Liver (tissue), 9 donors: ENCODE data around the gene DUSP16. TPM values are rescaled to one million over a fixed set of nuclear protein-coding genes. Genes with fewer than 3 reads are reported as not detected.

Experiments used
- DNase-seq: peaks from one replicate; pipeline ENCODE4 v3.0.0-alpha.2; 2017; ENCODE audit warnings: low spot score
- H3K27ac ChIP-seq, 2 donors: one replicate each; pipeline ENCODE4 v1.7.0; 2013; ENCODE audit warnings: inconsistent platforms in 2 of 2, low read length in 2 of 2, control low read depth in 1 of 2, low read depth in 1 of 2, mild to moderate bottlenecking in 1 of 2
- H3K27me3 ChIP-seq, 4 donors: one replicate each; pipeline versions ENCODE4 v1.6.1 to v1.7.0; 2013; ENCODE audit warnings: low read length in 3 of 4, inconsistent platforms in 1 of 4, mild to moderate bottlenecking in 1 of 4, moderate library complexity in 1 of 4; ENCODE audit not compliant: control insufficient read depth in 4 of 4, insufficient read depth in 4 of 4
- H3K36me3 ChIP-seq, 4 donors: one replicate each; pipeline versions ENCODE4 v1.6.1 to v1.7.0; 2013; ENCODE audit warnings: low read length in 3 of 4, mild to moderate bottlenecking in 3 of 4, low read depth in 1 of 4, moderate library complexity in 1 of 4; ENCODE audit not compliant: control insufficient read depth in 4 of 4, insufficient read depth in 3 of 4
- H3K4me1 ChIP-seq, 4 donors: one replicate each; pipeline versions ENCODE4 v1.6.1 to v1.7.0; 2013; ENCODE audit warnings: low read length in 3 of 4, mild to moderate bottlenecking in 3 of 4, moderate library complexity in 1 of 4; ENCODE audit not compliant: control insufficient read depth in 4 of 4, insufficient read depth in 4 of 4
- H3K4me3 ChIP-seq, 3 donors: one replicate each; pipeline versions ENCODE4 v1.6.1 to v1.7.0; 2013; ENCODE audit warnings: low read length in 3 of 3, control low read depth in 1 of 3, low read depth in 1 of 3, mild to moderate bottlenecking in 1 of 3
- H3K9ac ChIP-seq, 2 donors: one replicate each; pipeline ENCODE4 v1.7.0; 2013; ENCODE audit warnings: low read length in 2 of 2, mild to moderate bottlenecking in 2 of 2, moderate library complexity in 2 of 2, control low read depth in 1 of 2, low read depth in 1 of 2
- H3K9me3 ChIP-seq, 4 donors: one replicate each; pipeline versions ENCODE4 v1.6.1 to v1.7.0; 2013; ENCODE audit warnings: low read length in 3 of 4; ENCODE audit not compliant: control insufficient read depth in 4 of 4
- EGR1 ChIP-seq, 2 donors: IDR thresholded peaks; 2 replicates each; pipeline ENCODE4 v1.6.1; 2016 to 2018; ENCODE audit warnings: antibody characterized with exemption in 2 of 2, low read depth in 2 of 2
- FOXA1 ChIP-seq: IDR thresholded peaks from 2 replicates; pipeline ENCODE4 v1.6.1; 2016; ENCODE audit warnings: antibody characterized with exemption
- FOXA2 ChIP-seq: IDR thresholded peaks from 2 replicates; pipeline ENCODE4 v1.6.1; 2016; ENCODE audit warnings: antibody characterized with exemption
- GABPA ChIP-seq, 2 donors: IDR thresholded peaks in 1 of 2; conservative IDR thresholded peaks in 1 of 2; 2 replicates each; pipeline ENCODE4 v1.6.1; 2016; ENCODE audit warnings: antibody characterized with exemption in 2 of 2, mild to moderate bottlenecking in 1 of 2, moderate library complexity in 1 of 2
- HNF4A ChIP-seq, 2 donors: conservative IDR thresholded peaks; 2 replicates each; pipeline ENCODE4 v1.6.1; 2016; ENCODE audit warnings: antibody characterized with exemption in 2 of 2, mild to moderate bottlenecking in 2 of 2
- HNF4G ChIP-seq: IDR thresholded peaks from 2 replicates; pipeline ENCODE4 v1.6.1; 2016; ENCODE audit warnings: antibody characterized with exemption
- JUND ChIP-seq, 2 donors: IDR thresholded peaks; 2 replicates each; pipeline ENCODE4 v1.6.1; 2016; ENCODE audit warnings: antibody characterized with exemption in 2 of 2
- NR2F2 ChIP-seq: IDR thresholded peaks from 2 replicates; pipeline ENCODE4 v1.6.1; 2016; ENCODE audit warnings: antibody characterized with exemption
- RAD21 ChIP-seq, 2 donors: IDR thresholded peaks; 2 replicates each; pipeline ENCODE4 v1.6.1; 2016; ENCODE audit warnings: antibody characterized with exemption in 2 of 2, mild to moderate bottlenecking in 2 of 2
- RXRA ChIP-seq, 2 donors: IDR thresholded peaks; 2 replicates each; pipeline ENCODE4 v1.6.1; 2017 to 2018; ENCODE audit warnings: antibody characterized with exemption in 2 of 2, mild to moderate bottlenecking in 1 of 2
- SP1 ChIP-seq: IDR thresholded peaks from 2 replicates; pipeline ENCODE4 v1.6.1; 2018; ENCODE audit warnings: antibody characterized with exemption, mild to moderate bottlenecking
- TAF1 ChIP-seq: conservative IDR thresholded peaks from 2 replicates; pipeline ENCODE4 v1.6.1; 2016; ENCODE audit warnings: antibody characterized with exemption, mild to moderate bottlenecking
- YY1 ChIP-seq: IDR thresholded peaks from 2 replicates; pipeline ENCODE4 v1.6.1; 2016; ENCODE audit warnings: antibody characterized with exemption, mild to moderate bottlenecking
- WGBS: extraction: QIAGEN DNeasy Blood & Tissue Kit; methylation state at CpG from one replicate; pipeline ENCODE4 v1.1.7; 2013; 5-methylcytosine and 5-hydroxymethylcytosine counted together
- polyA plus RNA-seq, 2 donors: library from polyadenylated mRNA; stranded (reverse) in 1 of 2; unstranded in 1 of 2; fragments of 200-250 nt in 1 of 2; fragments of >200 nt in 1 of 2; fragmentation: Nextera tagmentation in 1 of 2; extraction: Ambion mirVana in 1 of 2; gene quantifications; one replicate each; pipeline versions ENCODE4 v1.2.1 to v1.2.3, GENCODE V29; 2013 to 2015
- total RNA-seq, 2 donors: library from RNA; depleted of rRNA; stranded (reverse); fragments of >200 nt; gene quantifications; one replicate each; pipeline ENCODE4 v1.2.3, GENCODE V29; 2014
- TF ChIP-seq, protein P1 (sequence below): IDR thresholded peaks from 2 replicates; pipeline ENCODE4 v1.6.1; 2016; ENCODE audit warnings: antibody characterized with exemption, mild to moderate bottlenecking
- TF ChIP-seq, protein P2 (sequence below): IDR thresholded peaks from 2 replicates; pipeline ENCODE4 v1.6.1; 2016; ENCODE audit warnings: antibody characterized with exemption
- TF ChIP-seq, protein P3 (sequence below): IDR thresholded peaks from 2 replicates; pipeline ENCODE4 v1.6.1; 2016; ENCODE audit warnings: antibody characterized with exemption
- TF ChIP-seq, protein P4 (sequence below): IDR thresholded peaks from 2 replicates; pipeline ENCODE4 v1.6.1; 2016; ENCODE audit warnings: antibody characterized with exemption
- TF ChIP-seq, protein P5 (sequence below): fragments of 150-350 bp; IDR thresholded peaks from 2 replicates; pipeline ENCODE4 v1.5.1; 2017; ENCODE audit warnings: improper control_type of control experiment, low read depth, low read length; ENCODE audit not compliant: missing input control
- donor health status: healthy.
- donor health status: healthy.
- donor health status: healthy.
- donor health status: healthy.
- donor health status: healthy.

DUSP16 gene
- total and polyA plus RNA-seq, 4 donors = 7.8 to 56.4 (median 19.1) TPM

DNA sequence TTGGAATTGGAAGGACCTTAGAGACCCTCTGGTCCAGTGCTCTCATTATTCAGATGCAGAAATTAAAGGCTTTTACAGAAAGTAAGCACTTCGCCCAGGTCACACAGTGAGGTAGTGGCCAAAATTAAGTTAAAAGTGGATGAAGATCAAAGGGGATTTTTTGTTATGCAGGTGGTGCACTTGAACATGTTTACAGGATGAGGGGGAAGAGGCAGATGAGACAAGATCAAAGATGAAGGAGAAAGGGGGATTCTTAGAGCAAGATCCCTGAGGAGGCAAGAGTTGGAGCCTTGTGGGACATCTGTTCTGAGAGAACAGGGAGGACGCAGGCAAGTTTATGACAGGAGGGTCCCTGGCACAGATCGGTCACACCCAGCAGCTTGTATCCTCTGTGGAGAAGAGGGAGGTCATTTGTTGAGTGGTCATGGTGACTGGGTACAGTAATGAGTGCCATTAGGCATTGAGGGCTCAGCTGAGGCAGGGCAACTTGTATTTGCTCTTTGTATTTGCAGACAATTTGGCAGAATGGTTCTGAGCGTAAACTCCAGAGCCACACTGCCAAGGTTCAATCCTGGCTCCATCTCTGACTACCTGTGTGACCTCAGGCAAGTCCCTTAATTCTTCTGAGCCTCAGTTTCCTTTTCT is 121.8 kb downstream of the DUSP16 start:
- no peak overlapping the region for H3K4me3 ChIP-seq
- WGBS = 70% methylated on average over 4 of the region's 4 CpGs
- TF ChIP-seq, protein P1, sequence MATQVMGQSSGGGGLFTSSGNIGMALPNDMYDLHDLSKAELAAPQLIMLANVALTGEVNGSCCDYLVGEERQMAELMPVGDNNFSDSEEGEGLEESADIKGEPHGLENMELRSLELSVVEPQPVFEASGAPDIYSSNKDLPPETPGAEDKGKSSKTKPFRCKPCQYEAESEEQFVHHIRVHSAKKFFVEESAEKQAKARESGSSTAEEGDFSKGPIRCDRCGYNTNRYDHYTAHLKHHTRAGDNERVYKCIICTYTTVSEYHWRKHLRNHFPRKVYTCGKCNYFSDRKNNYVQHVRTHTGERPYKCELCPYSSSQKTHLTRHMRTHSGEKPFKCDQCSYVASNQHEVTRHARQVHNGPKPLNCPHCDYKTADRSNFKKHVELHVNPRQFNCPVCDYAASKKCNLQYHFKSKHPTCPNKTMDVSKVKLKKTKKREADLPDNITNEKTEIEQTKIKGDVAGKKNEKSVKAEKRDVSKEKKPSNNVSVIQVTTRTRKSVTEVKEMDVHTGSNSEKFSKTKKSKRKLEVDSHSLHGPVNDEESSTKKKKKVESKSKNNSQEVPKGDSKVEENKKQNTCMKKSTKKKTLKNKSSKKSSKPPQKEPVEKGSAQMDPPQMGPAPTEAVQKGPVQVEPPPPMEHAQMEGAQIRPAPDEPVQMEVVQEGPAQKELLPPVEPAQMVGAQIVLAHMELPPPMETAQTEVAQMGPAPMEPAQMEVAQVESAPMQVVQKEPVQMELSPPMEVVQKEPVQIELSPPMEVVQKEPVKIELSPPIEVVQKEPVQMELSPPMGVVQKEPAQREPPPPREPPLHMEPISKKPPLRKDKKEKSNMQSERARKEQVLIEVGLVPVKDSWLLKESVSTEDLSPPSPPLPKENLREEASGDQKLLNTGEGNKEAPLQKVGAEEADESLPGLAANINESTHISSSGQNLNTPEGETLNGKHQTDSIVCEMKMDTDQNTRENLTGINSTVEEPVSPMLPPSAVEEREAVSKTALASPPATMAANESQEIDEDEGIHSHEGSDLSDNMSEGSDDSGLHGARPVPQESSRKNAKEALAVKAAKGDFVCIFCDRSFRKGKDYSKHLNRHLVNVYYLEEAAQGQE = no peak
- TF ChIP-seq, protein P2, sequence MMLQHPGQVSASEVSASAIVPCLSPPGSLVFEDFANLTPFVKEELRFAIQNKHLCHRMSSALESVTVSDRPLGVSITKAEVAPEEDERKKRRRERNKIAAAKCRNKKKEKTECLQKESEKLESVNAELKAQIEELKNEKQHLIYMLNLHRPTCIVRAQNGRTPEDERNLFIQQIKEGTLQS = peak; percentile 70
- TF ChIP-seq YY1 = peak; percentile 43
- no peak for TF ChIP-seq FOXA1
- TF ChIP-seq, protein P3, sequence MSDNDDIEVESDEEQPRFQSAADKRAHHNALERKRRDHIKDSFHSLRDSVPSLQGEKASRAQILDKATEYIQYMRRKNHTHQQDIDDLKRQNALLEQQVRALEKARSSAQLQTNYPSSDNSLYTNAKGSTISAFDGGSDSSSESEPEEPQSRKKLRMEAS = no peak
- TF ChIP-seq EGR1 (IDR thresholded peaks at IDR 0.05; ENCODE audit: low read depth in 2 of 2) = no peak
- no peak for TF ChIP-seq NR2F2
- no peak for TF ChIP-seq TAF1
- no peak for TF ChIP-seq HNF4G
- peak; percentile 47 for TF ChIP-seq HNF4A (conservative IDR thresholded peaks at IDR 0.05)
- TF ChIP-seq, protein P4, sequence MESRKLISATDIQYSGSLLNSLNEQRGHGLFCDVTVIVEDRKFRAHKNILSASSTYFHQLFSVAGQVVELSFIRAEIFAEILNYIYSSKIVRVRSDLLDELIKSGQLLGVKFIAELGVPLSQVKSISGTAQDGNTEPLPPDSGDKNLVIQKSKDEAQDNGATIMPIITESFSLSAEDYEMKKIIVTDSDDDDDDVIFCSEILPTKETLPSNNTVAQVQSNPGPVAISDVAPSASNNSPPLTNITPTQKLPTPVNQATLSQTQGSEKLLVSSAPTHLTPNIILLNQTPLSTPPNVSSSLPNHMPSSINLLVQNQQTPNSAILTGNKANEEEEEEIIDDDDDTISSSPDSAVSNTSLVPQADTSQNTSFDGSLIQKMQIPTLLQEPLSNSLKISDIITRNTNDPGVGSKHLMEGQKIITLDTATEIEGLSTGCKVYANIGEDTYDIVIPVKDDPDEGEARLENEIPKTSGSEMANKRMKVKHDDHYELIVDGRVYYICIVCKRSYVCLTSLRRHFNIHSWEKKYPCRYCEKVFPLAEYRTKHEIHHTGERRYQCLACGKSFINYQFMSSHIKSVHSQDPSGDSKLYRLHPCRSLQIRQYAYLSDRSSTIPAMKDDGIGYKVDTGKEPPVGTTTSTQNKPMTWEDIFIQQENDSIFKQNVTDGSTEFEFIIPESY = no peak
- TF ChIP-seq, protein P5, sequence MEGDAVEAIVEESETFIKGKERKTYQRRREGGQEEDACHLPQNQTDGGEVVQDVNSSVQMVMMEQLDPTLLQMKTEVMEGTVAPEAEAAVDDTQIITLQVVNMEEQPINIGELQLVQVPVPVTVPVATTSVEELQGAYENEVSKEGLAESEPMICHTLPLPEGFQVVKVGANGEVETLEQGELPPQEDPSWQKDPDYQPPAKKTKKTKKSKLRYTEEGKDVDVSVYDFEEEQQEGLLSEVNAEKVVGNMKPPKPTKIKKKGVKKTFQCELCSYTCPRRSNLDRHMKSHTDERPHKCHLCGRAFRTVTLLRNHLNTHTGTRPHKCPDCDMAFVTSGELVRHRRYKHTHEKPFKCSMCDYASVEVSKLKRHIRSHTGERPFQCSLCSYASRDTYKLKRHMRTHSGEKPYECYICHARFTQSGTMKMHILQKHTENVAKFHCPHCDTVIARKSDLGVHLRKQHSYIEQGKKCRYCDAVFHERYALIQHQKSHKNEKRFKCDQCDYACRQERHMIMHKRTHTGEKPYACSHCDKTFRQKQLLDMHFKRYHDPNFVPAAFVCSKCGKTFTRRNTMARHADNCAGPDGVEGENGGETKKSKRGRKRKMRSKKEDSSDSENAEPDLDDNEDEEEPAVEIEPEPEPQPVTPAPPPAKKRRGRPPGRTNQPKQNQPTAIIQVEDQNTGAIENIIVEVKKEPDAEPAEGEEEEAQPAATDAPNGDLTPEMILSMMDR = no peak
- TF ChIP-seq FOXA2 = peak; percentile 5
- no peak for TF ChIP-seq GABPA (IDR thresholded peaks at IDR 0.05 in 1 of 2, conservative IDR thresholded peaks at IDR 0.05 in 1 of 2)
- no peak for TF ChIP-seq JUND (IDR thresholded peaks at IDR 0.05)
- no peak for TF ChIP-seq SP1
- peak in 1 of 2 donors; percentile 30 for TF ChIP-seq RAD21 (IDR thresholded peaks at IDR 0.05)
- TF ChIP-seq RXRA (IDR thresholded peaks at IDR 0.05) = peak; percentile 36 to 54
- peak overlapping the region; percentile 76 to 85 for H3K27ac ChIP-seq
- DNase-seq = no peak
- H3K4me1 ChIP-seq = peaks cover 8 to 26% (median 10%) of the 10 kb centered on the region in 4 donors
- no peaks in the 10 kb centered on the region for H3K36me3 ChIP-seq
- no peaks in the 10 kb centered on the region for H3K27me3 ChIP-seq
- H3K9ac ChIP-seq = no peak overlapping the region
- H3K9me3 ChIP-seq = no peaks in the 10 kb centered on the region
